PC-9 (cell line): Measurements from ENCODE around the gene C21orf91. TPM values are rescaled to one million over a fixed set of nuclear protein-coding genes. Genes with fewer than 3 reads are reported as not detected.
A peak's percentile ranks its signal among the peaks of the same experiment; 100 is the strongest.

Experiments used
- BruUV-seq: library from RNA; stranded (reverse); fragments of 400-500 nt; replicated peaks from 2 replicates; lab custom pipeline; 2021; lab: Mats Ljungman, UMichigan
- CTCF ChIA-PET: fragments of 300-600 bp; sonication (Branson Sonifier 250); formaldehyde crosslinking; loops from one replicate; lab custom pipeline; 2022; ENCODE audit warnings: antibody characterized with exemption; lab: Charles Lee
- POLR2A ChIA-PET: fragments of 300-600 bp; sonication (Branson Sonifier 250); formaldehyde crosslinking; loops from one replicate; lab custom pipeline; 2022; ENCODE audit warnings: antibody characterized with exemption; ENCODE audit not compliant: unreplicated experiment; lab: Charles Lee
- DNase-seq, 2 experiments: peaks; one replicate each; pipeline versions ENCODE4 v3.0.0 to v3.0.0-alpha.2; 2015 to 2022; ENCODE audit warnings: mixed read lengths in 1 of 2
- H2AFZ ChIP-seq: fragments of 200-600 bp; sonication (generic); 2 replicates; pipeline ENCODE4 v1.8.1; 2017; ENCODE audit warnings: antibody characterized with exemption
- H3F3A ChIP-seq: fragments of 200-600 bp; sonication (generic); 2 replicates; pipeline ENCODE4 v1.8.1; 2017; ENCODE audit warnings: antibody characterized with exemption, mild to moderate bottlenecking, low read depth; ENCODE audit not compliant: insufficient read depth
- H3K27ac ChIP-seq: fragments of 200-600 bp; sonication (generic); 2 replicates; pipeline ENCODE4 v1.6.1; 2016; ENCODE audit warnings: mixed run types
- H3K27me3 ChIP-seq: fragments of 200-600 bp; sonication (generic); 2 replicates; pipeline ENCODE4 v1.6.1; 2016; ENCODE audit warnings: low read depth, mixed run types; ENCODE audit not compliant: insufficient read depth
- H3K36me3 ChIP-seq: fragments of 200-600 bp; sonication (generic); 2 replicates; pipeline ENCODE4 v1.6.1; 2016; ENCODE audit warnings: low read depth, mixed run types
- H3K4me1 ChIP-seq: fragments of 200-600 bp; sonication (generic); replicated peaks from 2 replicates; pipeline ENCODE4 v1.6.1; 2016; ENCODE audit warnings: mixed run types; ENCODE audit not compliant: insufficient read depth
- H3K4me2 ChIP-seq: fragments of 200-600 bp; sonication (generic); 2 replicates; pipeline ENCODE4 v1.6.1; 2017; ENCODE audit warnings: mixed run types
- H3K4me3 ChIP-seq: fragments of 200-600 bp; sonication (generic); 2 replicates; pipeline ENCODE4 v1.6.1; 2016; ENCODE audit warnings: mixed run types
- H3K79me2 ChIP-seq: fragments of 200-600 bp; sonication (generic); 2 replicates; pipeline ENCODE4 v1.6.1; 2017; ENCODE audit warnings: low read depth, mixed run types
- H3K9me2 ChIP-seq: fragments of 200-600 bp; sonication (generic); 2 replicates; pipeline ENCODE4 v1.8.1; 2017; ENCODE audit warnings: mild to moderate bottlenecking; ENCODE audit not compliant: insufficient read depth
- H3K9me3 ChIP-seq: fragments of 200-600 bp; sonication (generic); 2 replicates; pipeline ENCODE4 v1.8.1; 2016; ENCODE audit warnings: low read depth; ENCODE audit not compliant: insufficient read depth
- H4K20me1 ChIP-seq: fragments of 200-600 bp; sonication (generic); 2 replicates; pipeline ENCODE4 v1.8.1; 2017; ENCODE audit not compliant: insufficient read depth
- CTCF ChIP-seq: fragments of 200-600 bp; sonication (generic); conservative IDR thresholded peaks from 2 replicates; pipeline ENCODE4 v1.6.1; 2017; ENCODE audit warnings: mixed run types, antibody characterized with exemption, mild to moderate bottlenecking, moderate library complexity
- EZH2 ChIP-seq: fragments of 200-600 bp; sonication (generic); IDR thresholded peaks from 2 replicates; pipeline ENCODE4 v1.8.0; 2017; ENCODE audit warnings: antibody characterized with exemption, low read depth
- intact Hi-C: fragments of 100-400 bp; cut with micrococcal nuclease; formaldehyde crosslinking; loops from one replicate; pipeline ENCODE4 v1.10.0; 2022; ENCODE audit not compliant: unreplicated experiment
- total RNA-seq: library from RNA; stranded (reverse); gene quantifications from 2 replicates; pipeline ENCODE4 v1.2.3, GENCODE V29; 2021

C21orf91 gene
- total RNA-seq, 1 experiment from 2014 or later: 15.5 TPM

GRCh38 chr21:17769447-17769845 is 49.7 kb downstream of the C21orf91 start:
- no peak overlapping the region for H3K27ac ChIP-seq
- POLR2A ChIA-PET: no interaction called here
- H2AFZ ChIP-seq: no peak overlapping the region
- H3K36me3 ChIP-seq: no peaks in the 10 kb centered on the region
- H3F3A ChIP-seq: no peaks in the 10 kb centered on the region
- intact Hi-C loops: no loop called here
- 0 out of 2 replicates have a peak, but pooled peaks cover 5% of the 10 kb centered on the region for H3K9me3 ChIP-seq
- H3K27me3 ChIP-seq: no peaks in the 10 kb centered on the region
- CTCF ChIA-PET: no interaction called here
- H3K9me2 ChIP-seq: no peaks in the 10 kb centered on the region
- no peak overlapping the region for H3K4me3 ChIP-seq
- no TSS peak for BruUV-seq
- no peak for DNase-seq
- H4K20me1 ChIP-seq: no peaks in the 10 kb centered on the region
- TF ChIP-seq EZH2 (no peak), CTCF (no peak)
- H3K79me2 ChIP-seq: no peaks in the 10 kb centered on the region
- H3K4me1 ChIP-seq: no peaks in the 10 kb centered on the region
- H3K4me2 ChIP-seq: no peak overlapping the region

- Histone ChIP-seq H3K4me3 (no peak overlapping the region), H3K27me3 (no peaks in the 10 kb centered on the region), H4K20me1 (no peaks in the 10 kb centered on the region), H3K4me2 (no peak overlapping the region), H3K27ac (no peak overlapping the region), H3K36me3 (no peaks in the 10 kb centered on the region), H3K4me1 (no peaks in the 10 kb centered on the region), H3F3A (no peaks in the 10 kb centered on the region), H3K79me2 (no peaks in the 10 kb centered on the region), H3K9me3 (0 out of 2 replicates have a peak, but pooled peaks cover 5% of the 10 kb centered on the region), H2AFZ (no peak overlapping the region), H3K9me2 (no peaks in the 10 kb centered on the region)
- peak in 1 of 2 experiments; percentile 35 for DNase-seq
- ChIA-PET POLR2A (no interaction called here), CTCF (no interaction called here)
- intact Hi-C loops: no loop called here
- TF ChIP-seq EZH2 (no peak), CTCF (no peak)
- no TSS peak for BruUV-seq
These were observed 50.2 kb downstream of the C21orf91 start for GRCh38 chr21:17768840-17769446.

- H2AFZ ChIP-seq: no peak overlapping the region
- no peaks in the 10 kb centered on the region for H3K27me3 ChIP-seq
- no peaks in the 10 kb centered on the region for H3K79me2 ChIP-seq
- BruUV-seq: no TSS peak
- no peaks in the 10 kb centered on the region for H4K20me1 ChIP-seq
- no peaks in the 10 kb centered on the region for H3K4me1 ChIP-seq
- DNase-seq: no peak
- CTCF ChIA-PET: no interaction called here
- TF ChIP-seq CTCF (no peak), EZH2 (no peak)
- H3K4me2 ChIP-seq: no peak overlapping the region
- H3F3A ChIP-seq: no peaks in the 10 kb centered on the region
- no peaks in the 10 kb centered on the region for H3K36me3 ChIP-seq
- POLR2A ChIA-PET: no interaction called here
- no peaks in the 10 kb centered on the region for H3K9me3 ChIP-seq
- H3K27ac ChIP-seq: no peak overlapping the region
- intact Hi-C loops: no loop called here
- H3K4me3 ChIP-seq: no peak overlapping the region
- no peaks in the 10 kb centered on the region for H3K9me2 ChIP-seq
These were observed 53.9 kb downstream of the C21orf91 start for GRCh38 chr21:17765207-17765606.
